NOMO-1 treated with DMSO at 0.1 percent for 48 hours (cell line): ENCODE data around the gene CD82.

Experiments used
- DNase-seq: peaks from one replicate; lab custom pipeline; 2025; ENCODE audit not compliant: unreplicated experiment; lab: John Stamatoyannopoulos, UW

CD82 gene

DNA sequence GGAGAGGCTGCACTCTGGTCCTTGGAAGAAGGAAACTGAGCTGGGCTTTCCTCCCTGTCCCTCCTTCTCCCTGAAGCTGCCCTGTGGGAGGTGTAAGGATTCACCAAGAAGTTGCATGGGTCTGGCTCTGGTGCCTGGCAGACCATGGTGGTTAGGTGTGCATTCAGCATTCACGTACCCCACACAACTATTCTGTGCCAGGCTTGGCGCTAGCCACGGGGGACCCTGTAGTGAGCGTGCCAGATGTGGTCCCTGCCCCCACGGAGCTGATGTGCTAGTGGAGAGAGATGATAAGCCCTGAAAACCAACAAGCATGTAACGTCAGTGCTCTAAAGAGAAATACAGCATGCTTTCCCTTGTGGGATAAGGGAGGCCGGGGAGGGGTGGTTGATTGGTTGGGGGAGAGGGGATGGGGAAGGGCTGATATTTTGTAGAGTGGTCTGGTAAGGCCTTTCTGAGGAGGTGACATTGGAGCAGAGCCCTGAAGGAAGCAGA, 48.9 kb downstream of the CD82 start:
- no peak for DNase-seq

- DNase-seq, result no peak
These were observed 49.7 kb downstream of the CD82 start for GRCh38 chr11:44615041-44615755.

DNA sequence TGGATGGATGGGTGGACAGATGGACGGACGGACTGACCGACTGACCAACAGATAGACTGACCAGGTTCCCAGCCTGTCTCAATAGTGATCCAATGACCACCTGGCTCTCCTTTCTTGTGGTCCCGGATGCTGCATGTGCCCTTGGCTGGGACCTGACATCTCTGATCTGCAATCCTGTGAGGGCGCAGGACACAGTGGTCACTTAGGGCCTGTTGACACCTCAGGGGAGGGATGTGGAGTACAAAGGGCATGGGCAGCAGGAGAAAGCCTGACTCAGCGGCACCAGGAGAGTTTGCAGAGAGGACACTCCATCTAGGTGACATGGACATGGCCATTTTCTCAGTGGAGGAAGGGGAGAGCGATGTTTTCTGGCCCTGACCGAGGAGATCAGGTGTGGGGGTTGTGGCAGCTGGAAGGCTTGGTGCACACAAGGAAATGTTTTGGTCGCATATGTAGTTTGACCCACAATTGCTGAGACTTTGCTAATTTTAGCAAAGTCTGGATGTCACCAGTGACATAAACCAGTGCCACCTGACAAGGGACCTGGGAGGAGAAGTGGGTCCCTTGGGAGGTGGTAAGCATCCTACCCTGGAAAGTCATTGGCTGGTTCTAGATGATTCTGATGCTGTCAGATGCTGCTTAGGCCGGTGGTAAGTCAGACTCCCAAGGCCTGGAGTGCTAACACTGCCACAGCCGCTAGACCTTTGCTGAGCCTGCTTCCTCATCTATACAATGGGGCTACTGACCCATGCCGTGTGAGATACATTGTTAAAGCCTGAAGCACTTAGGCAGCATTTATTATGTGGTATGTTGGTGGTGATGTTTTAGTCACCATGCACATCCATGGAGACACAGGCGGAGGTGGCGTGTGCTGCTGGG, 50.7 kb downstream of the CD82 start:
- DNase-seq, result no peak

DNA sequence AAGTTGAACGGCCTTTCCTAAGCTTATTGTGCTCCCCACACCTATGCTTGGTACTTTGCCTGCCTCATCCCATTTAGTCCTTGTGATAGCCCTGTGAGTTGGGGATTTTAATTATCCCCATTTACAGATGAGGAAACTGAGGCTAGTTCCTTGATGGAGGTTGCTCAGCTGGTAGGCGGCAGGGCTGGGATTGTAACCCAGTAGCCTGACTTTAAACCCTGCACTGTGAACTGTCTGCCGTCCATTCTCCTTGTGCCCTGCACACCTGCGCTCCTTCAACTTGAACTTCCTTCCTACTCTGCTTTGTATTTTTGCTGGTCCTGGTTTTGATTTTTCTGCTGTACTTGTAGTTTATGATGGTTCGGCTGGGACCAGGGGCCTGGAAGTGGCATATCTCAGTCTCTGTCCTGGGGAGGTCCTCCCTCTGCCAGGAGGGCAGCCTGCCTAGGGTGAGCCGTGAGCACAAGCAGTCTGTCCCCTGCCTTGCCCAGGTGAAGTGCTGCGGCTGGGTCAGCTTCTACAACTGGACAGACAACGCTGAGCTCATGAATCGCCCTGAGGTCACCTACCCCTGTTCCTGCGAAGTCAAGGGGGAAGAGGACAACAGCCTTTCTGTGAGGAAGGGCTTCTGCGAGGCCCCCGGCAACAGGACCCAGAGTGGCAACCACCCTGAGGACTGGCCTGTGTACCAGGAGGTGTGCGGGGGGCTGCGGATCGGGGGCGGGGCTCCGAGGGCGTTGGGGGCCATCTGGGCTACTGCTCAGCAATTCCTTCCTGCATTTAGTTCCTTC, 52.4 kb downstream of the CD82 start:
- DNase-seq, result no peak

DNA sequence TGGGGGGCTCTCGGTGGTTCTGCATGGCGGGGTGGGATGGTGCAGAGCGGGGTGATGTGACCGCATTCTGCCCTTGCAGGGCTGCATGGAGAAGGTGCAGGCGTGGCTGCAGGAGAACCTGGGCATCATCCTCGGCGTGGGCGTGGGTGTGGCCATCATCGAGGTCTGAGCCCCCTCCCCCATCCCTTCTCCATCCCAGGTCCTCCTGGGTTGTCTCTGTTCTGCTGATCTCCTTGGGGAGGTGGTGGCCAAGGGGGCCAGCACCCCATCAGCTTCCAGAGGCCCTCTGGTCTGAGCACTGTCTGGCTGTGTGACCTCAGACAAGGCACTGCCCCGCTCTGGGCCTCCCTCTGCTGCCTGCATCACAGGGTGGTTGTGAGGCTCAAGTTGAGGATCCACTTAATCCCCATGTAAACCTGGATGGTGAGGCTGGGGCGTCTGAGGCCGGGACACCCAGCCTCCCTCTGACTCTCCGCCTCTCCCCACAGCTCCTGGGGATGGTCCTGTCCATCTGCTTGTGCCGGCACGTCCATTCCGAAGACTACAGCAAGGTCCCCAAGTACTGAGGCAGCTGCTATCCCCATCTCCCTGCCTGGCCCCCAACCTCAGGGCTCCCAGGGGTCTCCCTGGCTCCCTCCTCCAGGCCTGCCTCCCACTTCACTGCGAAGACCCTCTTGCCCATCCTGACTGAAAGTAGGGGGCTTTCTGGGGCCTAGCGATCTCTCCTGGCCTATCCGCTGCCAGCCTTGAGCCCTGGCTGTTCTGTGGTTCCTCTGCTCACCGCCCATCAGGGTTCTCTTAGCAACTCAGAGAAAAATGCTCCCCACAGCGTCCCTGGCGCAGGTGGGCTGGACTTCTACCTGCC, 53.3 kb downstream of the CD82 start:
- DNase-seq, result no peak

- DNase-seq, result no peak
These were observed 54.9 kb downstream of the CD82 start for GRCh38 chr11:44620328-44620725.

DNA sequence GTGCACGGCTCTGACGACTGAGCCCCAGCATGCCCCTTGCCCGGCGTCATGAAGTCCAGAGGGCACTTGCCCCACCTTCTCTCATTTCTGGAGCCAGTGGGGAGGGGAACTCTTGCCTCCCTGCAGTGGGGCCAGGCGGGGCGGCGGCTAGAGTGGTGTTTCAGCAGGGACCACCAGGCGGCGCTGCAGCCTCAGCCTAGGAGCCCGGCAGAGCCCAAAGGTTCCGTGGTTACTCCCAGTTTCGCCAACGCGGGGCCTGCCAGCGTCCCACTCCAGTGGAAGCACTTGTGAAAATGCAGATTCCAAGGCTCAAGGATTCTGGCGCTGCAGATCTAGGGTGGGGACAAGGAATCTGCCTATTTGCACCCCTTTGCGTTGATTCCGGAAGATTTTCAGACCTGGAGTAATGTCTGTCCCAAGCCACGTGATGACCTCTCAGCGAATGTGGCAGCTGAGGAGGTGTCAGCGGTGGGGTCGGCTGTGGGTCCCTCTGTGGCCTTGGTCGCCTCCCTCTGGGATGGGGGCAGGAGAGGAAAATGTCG, 55.7 kb downstream of the CD82 start:
- DNase-seq, result peak; percentile 36

DNA sequence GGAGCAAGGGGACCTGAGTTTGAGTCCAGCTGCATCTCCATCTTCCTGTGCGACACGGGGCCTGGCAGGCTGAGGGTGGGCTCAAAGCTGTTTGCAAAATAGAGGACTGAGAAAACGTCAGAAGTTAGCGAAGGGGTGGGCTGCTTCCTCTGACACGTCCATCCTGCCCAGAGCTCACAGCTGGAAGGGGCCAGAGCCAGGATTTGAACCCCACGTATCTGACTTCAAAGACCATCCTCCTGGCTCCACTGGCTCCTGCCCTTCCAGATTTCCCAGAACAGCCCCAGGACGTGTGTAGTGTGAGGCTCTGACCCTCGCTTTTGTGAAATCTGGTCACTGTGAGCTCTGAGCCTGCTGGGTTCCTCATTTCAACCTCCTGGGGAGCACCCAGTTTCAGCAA, 56.3 kb downstream of the CD82 start:
- no peak for DNase-seq

DNA sequence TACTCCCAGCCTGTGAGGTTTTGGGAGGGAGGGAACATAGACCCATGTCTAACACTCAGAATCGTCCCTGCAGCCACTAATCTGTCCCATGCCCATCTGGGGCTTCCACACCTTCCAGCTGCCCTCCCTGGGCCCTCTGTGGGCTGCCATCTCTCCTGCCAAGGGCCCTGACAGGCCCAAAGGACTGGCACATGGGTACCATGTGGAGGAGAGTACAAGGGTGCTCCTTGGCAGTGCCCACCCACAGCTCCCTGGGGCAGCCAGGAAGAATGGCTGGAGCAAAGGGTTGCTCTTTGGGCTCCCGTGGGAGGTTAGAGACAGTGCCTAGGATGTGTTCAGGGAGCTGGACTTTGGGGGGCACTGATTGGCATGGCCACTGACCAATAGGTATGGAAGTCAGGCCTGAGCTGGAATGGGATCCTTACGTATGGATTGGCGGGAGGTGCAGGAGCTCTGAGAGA, 56.8 kb downstream of the CD82 start:
- no peak for DNase-seq

GRCh38 chr11:44622721-44623258, 57.3 kb downstream of the CD82 start:
- DNase-seq, result no peak

- no peak for DNase-seq
These were observed 57.9 kb downstream of the CD82 start for GRCh38 chr11:44623341-44623730.

GRCh38 chr11:44623731-44624491, 58.4 kb downstream of the CD82 start:
- no peak for DNase-seq

GRCh38 chr11:44624761-44625221, 59.3 kb downstream of the CD82 start:
- DNase-seq, result no peak

- peak; percentile 89 for DNase-seq
These were observed 60.5 kb downstream of the CD82 start for GRCh38 chr11:44625759-44626523.

DNA sequence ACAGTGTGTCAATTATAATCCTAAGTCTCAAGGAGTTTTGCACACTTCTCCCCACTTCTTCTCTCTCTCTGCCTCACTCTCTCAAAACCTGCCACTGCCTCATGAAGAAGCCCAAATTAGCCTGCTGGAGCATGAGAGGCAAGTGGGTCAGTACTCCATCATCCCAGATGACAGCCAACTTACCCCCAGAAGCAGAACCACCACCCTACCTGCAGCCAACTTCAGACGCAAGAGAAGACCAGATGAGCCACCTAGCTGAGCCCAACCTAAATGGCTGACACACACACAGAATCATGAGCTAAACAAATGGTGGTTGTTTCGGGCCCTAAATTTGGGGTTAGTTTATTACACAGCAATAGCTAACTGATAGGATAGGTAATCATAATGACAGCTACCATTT, 61.2 kb downstream of the CD82 start:
- DNase-seq, result no peak

DNA sequence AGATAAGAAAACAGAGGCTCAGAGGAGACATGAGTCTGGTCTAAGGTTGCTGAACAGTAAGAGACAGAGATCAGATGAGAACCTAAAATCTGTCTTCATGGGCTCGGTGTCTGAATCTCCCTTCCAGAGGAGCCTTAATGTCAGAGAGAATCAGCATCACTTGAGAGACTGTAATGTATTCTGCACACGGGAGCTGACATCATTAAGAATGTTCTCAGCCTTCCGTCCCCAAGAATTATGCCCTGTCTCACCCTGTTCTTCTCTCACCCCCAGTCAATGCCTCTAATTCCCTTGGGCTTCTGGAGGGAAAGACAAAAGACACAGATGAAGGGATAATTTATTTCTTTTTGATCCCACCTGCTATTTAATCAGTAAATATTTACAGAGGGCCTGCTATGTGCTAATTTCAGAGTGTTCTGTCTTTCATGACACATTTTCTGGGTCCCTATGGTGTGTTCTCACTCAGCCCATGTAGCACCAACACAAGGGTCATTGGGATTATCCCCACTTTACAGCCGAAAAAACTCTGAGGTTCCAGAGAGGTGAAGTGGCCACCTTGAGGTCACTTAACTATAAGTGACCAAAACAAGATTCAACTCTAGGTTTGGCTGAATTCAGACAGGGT, 61.8 kb downstream of the CD82 start:
- DNase-seq, result no peak

- no peak for DNase-seq
These were observed 62.7 kb downstream of the CD82 start for GRCh38 chr11:44627911-44628729.
